ENCODE data around the gene PDE10A.

- no peak for TF ChIP-seq POLR2A (IDR thresholded peaks at IDR 0.05)
- TF ChIP-seq, protein P1, sequence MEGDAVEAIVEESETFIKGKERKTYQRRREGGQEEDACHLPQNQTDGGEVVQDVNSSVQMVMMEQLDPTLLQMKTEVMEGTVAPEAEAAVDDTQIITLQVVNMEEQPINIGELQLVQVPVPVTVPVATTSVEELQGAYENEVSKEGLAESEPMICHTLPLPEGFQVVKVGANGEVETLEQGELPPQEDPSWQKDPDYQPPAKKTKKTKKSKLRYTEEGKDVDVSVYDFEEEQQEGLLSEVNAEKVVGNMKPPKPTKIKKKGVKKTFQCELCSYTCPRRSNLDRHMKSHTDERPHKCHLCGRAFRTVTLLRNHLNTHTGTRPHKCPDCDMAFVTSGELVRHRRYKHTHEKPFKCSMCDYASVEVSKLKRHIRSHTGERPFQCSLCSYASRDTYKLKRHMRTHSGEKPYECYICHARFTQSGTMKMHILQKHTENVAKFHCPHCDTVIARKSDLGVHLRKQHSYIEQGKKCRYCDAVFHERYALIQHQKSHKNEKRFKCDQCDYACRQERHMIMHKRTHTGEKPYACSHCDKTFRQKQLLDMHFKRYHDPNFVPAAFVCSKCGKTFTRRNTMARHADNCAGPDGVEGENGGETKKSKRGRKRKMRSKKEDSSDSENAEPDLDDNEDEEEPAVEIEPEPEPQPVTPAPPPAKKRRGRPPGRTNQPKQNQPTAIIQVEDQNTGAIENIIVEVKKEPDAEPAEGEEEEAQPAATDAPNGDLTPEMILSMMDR (IDR thresholded peaks at IDR 0.05) = no peak
These were observed 4.5 kb downstream of the PDE10A start for GRCh38 chr6:165658395-165659058.

Measured in ovary (tissue), 3 donors.